ENCODE results near the gene CACNA1B. TPM values are rescaled to one million over a fixed set of nuclear protein-coding genes. Genes with fewer than 3 reads are reported as not detected.
A peak's percentile ranks its signal among the peaks of the same experiment; 100 is the strongest.
"Not testable (repeated sequence)": the region's sequence is repeated elsewhere in the genome, so short reads cannot be mapped to it uniquely, and the experiment has no call there.

The CACNA1B gene
- total RNA-seq, 2 experiments from 2014 or later, result not detected

DNA sequence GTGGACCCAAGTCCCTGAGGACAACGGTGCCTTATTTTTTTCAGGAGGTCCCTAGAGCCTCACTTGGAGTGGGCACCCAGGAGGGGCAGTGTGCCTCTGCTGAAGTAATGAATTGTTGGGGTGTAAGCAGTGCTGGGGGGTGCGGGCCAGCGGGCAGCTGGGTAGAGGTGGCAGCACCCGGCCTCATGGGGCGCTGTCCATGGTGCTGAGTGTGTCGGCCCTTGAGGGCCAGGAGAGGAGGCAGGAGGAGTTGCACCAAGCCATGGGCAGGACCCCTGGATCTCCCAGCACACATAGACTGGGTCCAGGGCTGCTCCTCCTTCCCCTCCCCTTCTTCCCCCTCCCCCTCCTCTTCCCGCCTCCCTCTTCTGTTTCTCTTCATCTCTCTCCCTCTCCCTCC is 7.0 kb downstream of the CACNA1B start:
- H3K27ac Mint-ChIP-seq; H3K4me3 Mint-ChIP-seq; H3K9me3 Mint-ChIP-seq; H3K27me3 Mint-ChIP-seq; POLR2A ChIA-PET; H3K4me1 Mint-ChIP-seq; CTCF ChIA-PET; H3K36me3 Mint-ChIP-seq (ENCODE audit: low read depth): not testable (repeated sequence)
- DNase-seq, result peak; percentile 31

GRCh38 chr9:137885121-137885520 is 7.5 kb downstream of the CACNA1B start:
- H3K27me3 Mint-ChIP-seq; CTCF ChIA-PET; H3K27ac Mint-ChIP-seq; H3K4me1 Mint-ChIP-seq; H3K4me3 Mint-ChIP-seq; H3K9me3 Mint-ChIP-seq; POLR2A ChIA-PET; H3K36me3 Mint-ChIP-seq (ENCODE audit: low read depth); DNase-seq: not testable (repeated sequence)

DNA sequence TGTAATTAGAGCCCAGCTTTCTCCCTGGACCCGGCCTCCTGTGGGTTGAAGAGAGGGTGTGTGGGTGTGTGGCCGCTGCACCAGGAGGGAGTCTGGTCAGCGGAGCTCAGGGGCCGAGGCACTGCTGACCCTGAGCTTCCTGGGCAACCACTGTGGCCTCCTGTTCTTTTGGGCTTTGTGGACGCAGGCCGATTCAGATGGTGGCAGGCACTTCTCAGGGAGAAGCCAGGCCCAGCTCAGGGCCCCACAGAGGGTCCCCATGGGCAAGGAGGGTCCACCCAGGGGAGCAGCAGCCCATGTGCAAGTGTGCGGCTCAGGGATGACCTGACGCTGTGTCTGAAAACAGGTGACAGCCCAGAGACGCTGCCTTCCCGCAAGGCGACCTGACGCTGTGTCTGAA is 11.0 kb downstream of the CACNA1B start:
- H3K4me1 Mint-ChIP-seq; H3K36me3 Mint-ChIP-seq (ENCODE audit: low read depth); H3K4me3 Mint-ChIP-seq; DNase-seq; CTCF ChIA-PET; H3K27ac Mint-ChIP-seq; H3K27me3 Mint-ChIP-seq; POLR2A ChIA-PET; H3K9me3 Mint-ChIP-seq: not testable (repeated sequence)

- DNase-seq; H3K9me3 Mint-ChIP-seq; POLR2A ChIA-PET; H3K27ac Mint-ChIP-seq; H3K27me3 Mint-ChIP-seq; H3K36me3 Mint-ChIP-seq (ENCODE audit: low read depth); CTCF ChIA-PET; H3K4me3 Mint-ChIP-seq; H3K4me1 Mint-ChIP-seq: not testable (repeated sequence)
These were observed 12.4 kb downstream of the CACNA1B start for GRCh38 chr9:137889966-137890365.

GRCh38 chr9:137890768-137891587 is 13.4 kb downstream of the CACNA1B start:
- H3K36me3 Mint-ChIP-seq (ENCODE audit: low read depth); H3K27me3 Mint-ChIP-seq; H3K9me3 Mint-ChIP-seq; CTCF ChIA-PET; H3K4me3 Mint-ChIP-seq; H3K4me1 Mint-ChIP-seq; DNase-seq; H3K27ac Mint-ChIP-seq; POLR2A ChIA-PET: not testable (repeated sequence)

DNA sequence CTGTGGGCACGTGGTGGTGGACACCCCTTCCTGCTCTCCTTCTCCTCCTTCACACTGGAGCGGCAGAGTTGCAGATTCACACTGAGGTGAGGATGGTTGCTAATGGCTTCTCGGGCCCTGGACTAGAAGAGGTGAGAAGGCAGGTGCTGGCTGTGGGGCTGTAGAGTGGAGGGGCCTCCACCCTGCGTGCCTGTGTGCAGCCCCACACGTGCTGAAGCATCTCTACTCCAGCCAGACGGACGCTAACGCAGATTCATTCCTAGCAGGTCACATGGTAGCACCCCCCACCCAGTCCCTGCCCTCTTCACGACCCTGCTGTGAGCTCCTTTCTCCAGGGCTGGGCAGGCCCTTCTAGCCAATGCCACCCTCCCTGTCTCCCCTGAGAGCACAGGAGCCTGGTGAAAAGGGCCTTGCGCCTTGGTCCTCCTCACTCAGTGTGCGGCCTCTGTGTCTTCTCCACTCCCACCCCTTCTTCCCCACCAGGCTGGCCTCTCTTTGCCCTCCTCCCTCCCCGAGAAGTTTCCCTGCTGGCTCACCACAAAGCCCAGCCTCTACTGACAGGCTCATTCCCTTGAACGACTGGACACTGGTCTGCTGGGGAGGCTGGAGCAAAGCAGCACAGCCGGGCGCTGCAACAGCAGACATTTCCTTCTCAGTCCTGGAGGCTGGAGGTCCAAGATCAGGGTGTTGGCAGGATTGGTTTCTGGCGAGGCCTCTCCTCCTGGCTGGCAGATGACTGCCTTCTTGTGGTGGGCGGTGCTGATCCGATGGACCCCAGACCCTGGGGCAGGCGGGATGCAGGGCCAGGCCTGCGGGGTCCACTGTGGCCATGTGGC is 14.2 kb downstream of the CACNA1B start:
- DNase-seq, result no peak
- Mint-ChIP-seq H3K9me3 (no peaks in the 10 kb centered on the region), H3K4me3 (no peak overlapping the region), H3K4me1 (no peaks in the 10 kb centered on the region), H3K27ac (no peak overlapping the region), H3K36me3 (ENCODE audit: low read depth) (no peaks in the 10 kb centered on the region), H3K27me3 (peaks cover 2% of the 10 kb centered on the region)
- ChIA-PET CTCF (no interaction called here), POLR2A (no interaction called here)

- Mint-ChIP-seq H3K36me3 (ENCODE audit: low read depth) (no peaks in the 10 kb centered on the region), H3K4me1 (no peaks in the 10 kb centered on the region), H3K27ac (no peak overlapping the region), H3K9me3 (no peaks in the 10 kb centered on the region), H3K27me3 (peaks cover 2% of the 10 kb centered on the region), H3K4me3 (no peak overlapping the region)
- CTCF ChIA-PET, result no interaction called here
- DNase-seq, result no peak
- POLR2A ChIA-PET, result no interaction called here
These were observed 15.0 kb downstream of the CACNA1B start for GRCh38 chr9:137892424-137893191.

DNA sequence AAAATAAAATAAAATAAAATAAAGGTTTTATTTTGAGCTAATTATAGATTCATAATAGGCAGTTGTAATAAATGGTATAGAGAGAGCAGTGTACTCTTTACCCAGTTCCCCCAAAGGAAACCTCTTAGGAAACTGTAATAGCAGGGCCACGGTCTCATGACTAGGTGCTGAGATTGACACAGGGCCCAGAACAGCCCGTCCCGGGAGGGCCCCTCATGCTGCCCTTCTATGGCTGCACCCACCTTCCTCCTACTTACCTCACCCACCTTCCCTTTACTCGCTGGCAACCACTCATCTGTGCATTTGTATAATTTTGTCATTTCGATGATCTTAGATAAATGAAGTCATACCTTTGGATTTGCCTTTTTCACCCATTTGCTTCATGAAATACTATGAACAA is 16.1 kb downstream of the CACNA1B start:
- Mint-ChIP-seq H3K4me1 (no peaks in the 10 kb centered on the region), H3K4me3 (no peak overlapping the region), H3K27ac (no peak overlapping the region), H3K9me3 (no peaks in the 10 kb centered on the region), H3K27me3 (peaks cover 2% of the 10 kb centered on the region), H3K36me3 (ENCODE audit: low read depth) (no peaks in the 10 kb centered on the region)
- DNase-seq, result no peak
- CTCF ChIA-PET, result no interaction called here
- POLR2A ChIA-PET, result no interaction called here

DNA sequence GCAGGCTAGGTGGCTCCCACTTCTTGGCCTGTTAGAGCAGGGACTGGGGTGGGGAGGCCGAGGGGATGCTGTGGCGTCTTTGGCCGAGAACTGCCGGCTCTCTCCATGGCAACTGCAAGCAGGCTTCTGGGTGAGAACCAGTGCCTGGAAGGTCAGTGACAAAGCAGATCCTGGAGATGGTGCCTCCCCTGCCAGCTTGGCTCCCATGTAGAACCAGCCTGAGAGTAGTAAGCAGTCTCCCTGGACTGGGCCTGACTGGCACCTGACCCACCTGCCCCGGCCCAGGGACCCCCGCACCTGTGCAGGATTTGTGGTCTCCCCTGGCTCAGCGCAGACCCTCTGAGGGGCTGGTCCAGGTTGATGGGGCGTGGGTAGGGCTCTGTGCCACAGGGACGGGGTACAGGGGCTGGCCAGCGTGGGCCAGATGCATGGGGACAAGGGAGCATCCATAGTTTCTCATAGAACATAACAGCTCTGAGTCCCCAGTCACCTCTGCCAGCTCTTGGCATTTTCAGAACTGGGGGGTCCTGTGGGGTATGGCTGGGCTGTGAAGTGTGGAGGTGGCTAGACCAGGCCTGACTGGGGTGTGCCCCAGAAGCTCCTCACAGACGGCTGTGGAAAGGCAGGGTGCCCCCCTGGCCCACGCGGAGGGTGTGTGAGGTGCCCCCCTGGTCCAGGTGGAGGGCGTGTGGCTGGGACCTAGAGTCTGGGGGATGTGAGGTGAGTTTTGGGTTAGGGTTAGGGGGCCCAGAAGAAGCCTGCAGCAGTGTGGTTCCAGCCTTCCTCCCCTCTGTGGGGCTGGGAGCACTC is 22.2 kb downstream of the CACNA1B start:
- Mint-ChIP-seq H3K27me3 (peaks cover 7% of the 10 kb centered on the region), H3K4me3 (no peak overlapping the region), H3K4me1 (no peaks in the 10 kb centered on the region), H3K9me3 (no peaks in the 10 kb centered on the region), H3K27ac (no peak overlapping the region), H3K36me3 (ENCODE audit: low read depth) (no peaks in the 10 kb centered on the region)
- CTCF ChIA-PET, result no interaction called here
- POLR2A ChIA-PET, result no interaction called here
- DNase-seq, result no peak

DNA sequence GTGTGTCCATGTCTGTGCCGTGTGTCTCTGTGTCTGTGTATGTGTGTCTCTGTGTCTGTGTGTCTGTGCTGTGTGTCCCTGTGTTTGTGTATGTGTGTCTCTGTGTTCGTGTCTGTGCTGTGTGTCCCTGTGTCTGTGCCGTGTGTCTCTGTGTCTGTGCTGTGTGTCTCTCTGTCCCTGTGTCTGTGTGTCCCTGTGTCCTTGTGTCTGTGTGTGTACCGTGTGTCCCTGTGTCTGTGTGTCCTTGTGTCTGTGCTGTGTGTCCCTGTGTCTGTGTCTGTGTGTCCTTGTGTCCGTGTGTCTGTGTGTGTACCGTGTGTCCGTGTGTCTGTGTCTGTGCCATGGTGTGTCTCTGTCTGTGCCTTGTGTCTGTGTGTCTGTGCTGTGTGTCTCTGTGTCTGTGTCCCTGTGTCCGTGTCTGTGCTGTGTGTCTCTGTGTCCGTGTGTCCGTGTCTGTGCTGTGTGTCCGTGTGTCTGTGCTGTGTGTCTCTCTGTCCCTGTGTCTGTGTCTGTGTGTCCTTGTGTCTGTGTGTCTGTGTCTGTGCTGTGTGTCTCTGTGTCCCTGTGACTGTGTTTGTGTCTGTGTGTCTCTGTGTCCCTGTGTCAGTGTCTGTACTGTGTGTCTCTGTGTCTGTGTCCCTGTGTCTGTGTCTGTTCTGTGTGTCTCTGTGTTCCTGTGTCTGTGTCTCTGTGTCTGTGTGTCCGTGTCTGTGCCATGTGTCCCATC is 23.2 kb downstream of the CACNA1B start:
- Mint-ChIP-seq H3K4me1 (no peaks in the 10 kb centered on the region), H3K27ac (no peak overlapping the region), H3K36me3 (ENCODE audit: low read depth) (no peaks in the 10 kb centered on the region), H3K4me3 (no peak overlapping the region), H3K27me3 (peaks cover 5% of the 10 kb centered on the region), H3K9me3 (no peaks in the 10 kb centered on the region)
- ChIA-PET CTCF (no interaction called here), POLR2A (no interaction called here)
- no peak for DNase-seq

DNA sequence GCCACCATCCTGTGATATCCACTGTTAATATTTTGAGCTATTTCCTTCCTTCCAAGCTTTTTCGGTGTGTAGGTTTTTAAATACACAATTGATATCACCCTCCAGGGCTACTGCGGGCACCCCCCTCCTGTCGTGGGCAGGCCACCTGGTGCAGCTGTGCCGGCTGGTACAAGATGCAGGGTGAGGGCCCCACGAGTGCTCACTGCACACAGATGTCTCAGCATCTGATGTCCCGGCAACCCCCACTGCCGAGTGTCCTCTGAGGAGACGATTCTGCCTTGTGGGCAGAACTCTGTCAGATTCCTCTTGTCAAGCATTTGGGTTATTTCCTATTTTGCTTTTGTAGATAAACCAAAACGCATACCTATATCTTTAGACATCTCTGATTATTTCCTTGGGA is 25.1 kb downstream of the CACNA1B start:
- no peak overlapping the region for H3K4me3 Mint-ChIP-seq
- no peaks in the 10 kb centered on the region for H3K4me1 Mint-ChIP-seq
- DNase-seq, result no peak
- no peak overlapping the region for H3K27ac Mint-ChIP-seq
- ChIA-PET POLR2A (no interaction called here), CTCF (interaction anchor here (0.6 kb wide), 1 partner anchor 775 kb away, joined by 4 read pairs; no protein-coding TSS in a partner anchor)
- no peaks in the 10 kb centered on the region for H3K9me3 Mint-ChIP-seq
- peaks cover 4% of the 10 kb centered on the region for H3K27me3 Mint-ChIP-seq
- no peaks in the 10 kb centered on the region for H3K36me3 Mint-ChIP-seq (ENCODE audit: low read depth)

DNA sequence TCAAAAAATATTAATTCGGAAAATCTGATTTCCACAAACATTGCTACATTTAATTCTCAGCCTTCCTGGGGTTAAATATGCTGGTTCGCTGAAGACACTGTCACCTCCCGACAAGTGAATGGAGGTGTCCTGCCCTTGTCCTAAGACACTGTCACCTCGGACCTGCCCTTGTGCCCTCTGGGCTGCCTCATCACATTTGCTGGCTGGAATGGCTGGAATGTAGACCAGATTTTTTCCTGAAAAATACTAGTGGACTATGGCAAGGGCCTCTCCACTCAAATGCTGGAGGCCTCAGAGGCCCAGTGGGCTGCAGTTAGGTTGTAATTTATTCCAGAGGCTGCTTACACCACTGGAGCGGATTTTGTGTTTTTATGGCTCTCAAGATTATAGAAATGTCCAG is 28.2 kb downstream of the CACNA1B start:
- Mint-ChIP-seq H3K27ac (no peak overlapping the region), H3K4me1 (no peaks in the 10 kb centered on the region), H3K4me3 (no peak overlapping the region), H3K9me3 (no peaks in the 10 kb centered on the region), H3K36me3 (ENCODE audit: low read depth) (no peaks in the 10 kb centered on the region), H3K27me3 (peaks cover 4% of the 10 kb centered on the region)
- POLR2A ChIA-PET, result no interaction called here
- no peak for DNase-seq
- CTCF ChIA-PET, result no interaction called here
